Adrenal gland (tissue), 5 donors: Measurements from ENCODE around the gene ARID3C.

ENCODE experiments used
- POLR2A ChIP-seq, 2 donors: fragments of 450-650 bp; IDR thresholded peaks; one replicate each; pipeline ENCODE4 v1.6.1; 2017; ENCODE audit warnings: antibody characterized with exemption in 2 of 2, mild to moderate bottlenecking in 2 of 2, moderate library complexity in 1 of 2
- TF ChIP-seq, protein P1 (sequence below), 6 experiments: fragments of 450-650 bp in 4 of 6; fragments of 200-600 bp in 2 of 6; sonication (generic) in 1 of 6; IDR thresholded peaks; 1 replicate in 5 of 6; 2 replicates in 1 of 6; pipeline versions ENCODE4 v1.5.1 to v1.8.0; 2016 to 2021; ENCODE audit warnings: antibody characterized with exemption in 6 of 6, mild to moderate bottlenecking in 2 of 6, moderate library complexity in 1 of 6
- donor health status: DM: no; HTN: no; CAD: no.

DNA sequence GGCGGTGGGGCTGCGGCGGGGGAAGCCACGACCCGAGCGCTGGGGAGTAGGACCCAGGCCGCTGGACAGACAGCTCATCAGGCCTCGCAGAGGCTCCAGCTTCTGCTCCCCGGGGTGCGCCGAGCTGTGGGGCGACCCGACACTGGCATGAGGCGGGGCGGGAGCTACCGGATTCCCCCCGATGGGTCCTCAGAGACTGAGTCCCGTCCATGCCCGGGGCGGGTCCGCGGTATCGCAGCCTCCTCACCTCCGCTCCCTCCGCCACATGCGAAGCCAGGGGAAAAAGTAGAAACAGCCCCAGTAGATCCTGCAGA lies 36.2 kb upstream of the ARID3C start:
- TF ChIP-seq, protein P1, sequence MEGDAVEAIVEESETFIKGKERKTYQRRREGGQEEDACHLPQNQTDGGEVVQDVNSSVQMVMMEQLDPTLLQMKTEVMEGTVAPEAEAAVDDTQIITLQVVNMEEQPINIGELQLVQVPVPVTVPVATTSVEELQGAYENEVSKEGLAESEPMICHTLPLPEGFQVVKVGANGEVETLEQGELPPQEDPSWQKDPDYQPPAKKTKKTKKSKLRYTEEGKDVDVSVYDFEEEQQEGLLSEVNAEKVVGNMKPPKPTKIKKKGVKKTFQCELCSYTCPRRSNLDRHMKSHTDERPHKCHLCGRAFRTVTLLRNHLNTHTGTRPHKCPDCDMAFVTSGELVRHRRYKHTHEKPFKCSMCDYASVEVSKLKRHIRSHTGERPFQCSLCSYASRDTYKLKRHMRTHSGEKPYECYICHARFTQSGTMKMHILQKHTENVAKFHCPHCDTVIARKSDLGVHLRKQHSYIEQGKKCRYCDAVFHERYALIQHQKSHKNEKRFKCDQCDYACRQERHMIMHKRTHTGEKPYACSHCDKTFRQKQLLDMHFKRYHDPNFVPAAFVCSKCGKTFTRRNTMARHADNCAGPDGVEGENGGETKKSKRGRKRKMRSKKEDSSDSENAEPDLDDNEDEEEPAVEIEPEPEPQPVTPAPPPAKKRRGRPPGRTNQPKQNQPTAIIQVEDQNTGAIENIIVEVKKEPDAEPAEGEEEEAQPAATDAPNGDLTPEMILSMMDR (IDR thresholded peaks at IDR 0.05): no peak
- no peak for TF ChIP-seq POLR2A (IDR thresholded peaks at IDR 0.05)
